ENCODE data around the gene GPC2. TPM values are rescaled to one million over a fixed set of nuclear protein-coding genes. Genes with fewer than 3 reads are reported as not detected.
"Not testable (repeated sequence)": the region's sequence is repeated elsewhere in the genome, so short reads cannot be mapped to it uniquely, and the experiment has no call there.

Gene GPC2
- total RNA-seq, 5 donors from 2014 or later (not counting 1 experiment from before 2014, with no cell fraction given), result 12.4 to 37.0 (median 26.3) TPM

DNA sequence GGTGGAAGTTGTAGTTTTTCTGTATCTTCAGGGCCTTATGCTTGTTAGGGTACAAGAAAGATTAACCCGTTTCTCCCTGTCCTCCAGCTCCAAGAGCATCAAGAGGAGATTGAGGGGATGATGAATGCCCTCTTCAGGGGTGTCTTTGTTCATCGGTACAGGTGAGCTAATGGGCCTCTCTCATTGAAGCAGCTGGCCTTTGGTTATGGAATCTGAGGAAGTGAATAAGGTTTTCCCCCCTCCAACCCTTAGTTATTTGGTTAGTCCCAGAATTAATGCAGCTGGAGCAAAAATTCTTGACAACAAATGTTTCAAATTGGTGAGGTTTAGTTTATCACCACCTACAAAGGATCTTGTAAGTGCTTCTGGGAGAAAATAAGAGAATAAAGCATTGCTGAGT is 18.0 kb upstream of the GPC2 start:
- DNase-seq (no peak), ATAC-seq (replicated peaks in 1 of 4) (no peak)
- Histone ChIP-seq H3K4me1 (ENCODE audit: control insufficient read depth in 1 of 2, extremely low read depth in 1 of 2, insufficient read depth in 2 of 2, low read length in 2 of 2) (peaks cover 0 to 40% of the 10 kb centered on the region in 2 experiments), H3K27ac (ENCODE audit: low read length) (no peak overlapping the region), H3K36me3 (ENCODE audit: control insufficient read depth in 2 of 2, extremely low read depth in 1 of 2, insufficient read depth in 1 of 2, low read length in 1 of 2) (no peaks in the 10 kb centered on the region), H3K9me3 (no peaks in the 10 kb centered on the region), H3K27me3 (replicated peaks in 1 of 2; ENCODE audit: control insufficient read depth in 2 of 2, extremely low read depth in 1 of 2, insufficient read depth in 2 of 2, low read length in 1 of 2) (peaks cover 0 to 2% of the 10 kb centered on the region in 2 experiments), H3K4me3 (ENCODE audit: control insufficient read depth in 1 of 2, extremely low read depth in 1 of 2, low read length in 1 of 2) (no peak overlapping the region)
- H3K4me1 Mint-ChIP-seq, result peaks cover 28 to 40% (median 33%) of the 10 kb centered on the region in 3 donors
- H3K27ac Mint-ChIP-seq, result no peak overlapping the region
- H3K4me3 Mint-ChIP-seq, result no peak overlapping the region
- ChIA-PET CTCF (no interaction called here), POLR2A (no interaction called here)
- H3K27me3 Mint-ChIP-seq, result no peaks in the 10 kb centered on the region
- peaks cover 3% of the 10 kb centered on the region for H3K36me3 Mint-ChIP-seq
- no peaks in the 10 kb centered on the region for H3K9me3 Mint-ChIP-seq
- whole genome bisulfite sequencing (ENCODE audit: insufficient coverage), result no CpG with 5 or more reads among the region's 2 CpGs

DNA sequence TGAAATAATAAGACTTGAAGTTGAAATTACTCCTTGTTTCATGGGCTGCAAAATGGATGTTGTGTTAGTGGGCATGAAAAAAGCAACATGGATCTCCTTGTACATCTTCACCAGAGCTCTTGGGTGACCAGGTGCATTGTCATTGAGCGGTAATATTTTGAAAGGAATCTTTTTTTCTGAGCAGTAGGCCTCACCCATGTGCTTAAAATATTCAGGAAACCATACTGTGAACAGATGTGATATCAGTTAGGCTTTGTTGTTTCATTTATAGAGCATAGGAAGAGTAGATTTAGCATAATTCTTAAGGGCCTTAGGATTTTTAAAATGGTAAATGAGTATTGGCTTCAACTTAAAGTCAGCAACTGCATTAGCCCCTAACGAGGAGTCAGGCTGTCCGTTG is 15.8 kb upstream of the GPC2 start:
- H3K4me3 ChIP-seq (ENCODE audit: control insufficient read depth in 1 of 2, extremely low read depth in 1 of 2, low read length in 1 of 2), result no peak overlapping the region
- H3K36me3 ChIP-seq (ENCODE audit: control insufficient read depth in 2 of 2, extremely low read depth in 1 of 2, insufficient read depth in 1 of 2, low read length in 1 of 2), result no peaks in the 10 kb centered on the region
- H3K4me1 ChIP-seq (ENCODE audit: control insufficient read depth in 1 of 2, extremely low read depth in 1 of 2, insufficient read depth in 2 of 2, low read length in 2 of 2), result peaks cover 0 to 41% of the 10 kb centered on the region in 2 experiments
- ChIA-PET POLR2A (interaction anchor here in 1 of 2 donors (1.1 kb wide), 1 partner anchor 54 kb away, joined by 6 read pairs; no protein-coding TSS in a partner anchor), CTCF (no interaction called here)
- no peaks in the 10 kb centered on the region for H3K27me3 ChIP-seq (replicated peaks in 1 of 2; ENCODE audit: control insufficient read depth in 2 of 2, extremely low read depth in 1 of 2, insufficient read depth in 2 of 2, low read length in 1 of 2)
- H3K27ac ChIP-seq (ENCODE audit: low read length), result no peak overlapping the region
- DNase-seq (no peak), ATAC-seq (replicated peaks in 1 of 4) (no peak)
- no peaks in the 10 kb centered on the region for H3K9me3 ChIP-seq
- peaks cover 35 to 45% (median 43%) of the 10 kb centered on the region in 3 donors for H3K4me1 Mint-ChIP-seq
- peak overlapping the region; percentile 69 to 80 for H3K27ac Mint-ChIP-seq
- no peaks in the 10 kb centered on the region for H3K9me3 Mint-ChIP-seq
- WGBS (ENCODE audit: insufficient coverage), result 57% methylated on average over 1 of the region's 3 CpGs
- peak overlapping the region in 1 of 3 donors; percentile 20 for H3K4me3 Mint-ChIP-seq
- no peaks in the 10 kb centered on the region for H3K36me3 Mint-ChIP-seq
- no peaks in the 10 kb centered on the region for H3K27me3 Mint-ChIP-seq

DNA sequence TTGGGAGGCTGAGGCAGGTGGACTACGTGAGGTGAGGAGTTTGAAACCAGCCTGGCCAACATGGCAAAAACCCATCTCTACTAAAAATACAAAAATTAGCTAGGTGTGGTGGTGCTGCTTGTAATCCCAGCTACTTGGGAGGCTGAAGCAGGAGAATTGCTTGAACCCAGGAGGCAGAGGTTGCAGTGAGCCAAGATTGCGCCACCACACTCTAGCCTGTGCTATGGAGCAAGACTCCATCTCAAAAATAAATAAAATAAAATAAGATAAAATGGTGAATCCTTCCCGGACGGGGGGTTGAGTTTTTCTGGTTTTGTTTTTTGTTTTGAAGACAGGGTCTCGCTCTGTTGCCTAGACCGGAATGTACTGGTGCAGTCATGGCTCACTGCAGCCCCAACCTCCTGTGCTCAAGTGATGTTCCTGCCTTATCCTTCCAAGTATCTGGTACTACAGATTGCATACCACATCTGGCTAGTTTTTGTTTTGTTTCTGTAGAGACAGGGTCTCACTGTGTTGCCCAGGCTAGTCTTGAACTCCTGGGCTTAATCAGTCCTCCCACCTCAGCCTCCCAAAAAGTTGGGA is 15.2 kb upstream of the GPC2 start:
- ATAC-seq (replicated peaks in 1 of 4); H3K4me3 ChIP-seq (ENCODE audit: control insufficient read depth in 1 of 2, extremely low read depth in 1 of 2, low read length in 1 of 2); H3K36me3 ChIP-seq (ENCODE audit: control insufficient read depth in 2 of 2, extremely low read depth in 1 of 2, insufficient read depth in 1 of 2, low read length in 1 of 2); POLR2A ChIA-PET; H3K27me3 ChIP-seq (replicated peaks in 1 of 2; ENCODE audit: control insufficient read depth in 2 of 2, extremely low read depth in 1 of 2, insufficient read depth in 2 of 2, low read length in 1 of 2); CTCF ChIA-PET; DNase-seq; H3K27ac ChIP-seq (ENCODE audit: low read length); H3K27me3 Mint-ChIP-seq; H3K36me3 Mint-ChIP-seq; H3K9me3 Mint-ChIP-seq; H3K9me3 ChIP-seq: not testable (repeated sequence)
- peaks cover 0 to 41% of the 10 kb centered on the region in 2 experiments for H3K4me1 ChIP-seq (ENCODE audit: control insufficient read depth in 1 of 2, extremely low read depth in 1 of 2, insufficient read depth in 2 of 2, low read length in 2 of 2)
- H3K27ac Mint-ChIP-seq, result peak overlapping the region; percentile 75 to 81
- H3K4me3 Mint-ChIP-seq, result peak overlapping the region in 1 of 3 donors; percentile 32
- peaks cover 35 to 45% (median 43%) of the 10 kb centered on the region in 3 donors for H3K4me1 Mint-ChIP-seq
- no CpG with 5 or more reads among the region's 6 CpGs for WGBS (ENCODE audit: insufficient coverage)

DNA sequence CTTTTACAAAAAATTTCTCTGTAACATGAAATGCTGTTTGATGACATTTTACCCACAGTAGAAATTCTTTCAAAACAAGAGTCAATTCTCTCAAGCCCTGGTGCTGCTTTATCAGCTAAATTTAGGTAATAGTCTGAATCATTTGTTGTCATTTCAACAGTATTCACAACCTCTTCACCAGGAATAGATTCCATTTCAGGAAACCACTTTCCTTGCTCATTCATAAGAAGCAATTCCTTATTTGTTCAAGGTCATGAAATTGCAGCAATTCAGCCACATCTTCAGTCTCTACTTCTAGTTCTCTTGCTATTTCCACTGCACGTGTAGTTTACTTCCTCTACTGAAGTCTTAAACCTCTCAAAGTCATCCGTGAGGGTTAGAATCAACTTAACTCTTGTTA is 14.6 kb upstream of the GPC2 start:
- no peaks in the 10 kb centered on the region for H3K27me3 ChIP-seq (replicated peaks in 1 of 2; ENCODE audit: control insufficient read depth in 2 of 2, extremely low read depth in 1 of 2, insufficient read depth in 2 of 2, low read length in 1 of 2)
- Mint-ChIP-seq H3K4me1 (peaks cover 35 to 45% (median 43%) of the 10 kb centered on the region in 3 donors), H3K27ac (peak overlapping the region; percentile 75 to 81), H3K27me3 (no peaks in the 10 kb centered on the region), H3K9me3 (no peaks in the 10 kb centered on the region), H3K4me3 (peak overlapping the region in 1 of 3 donors; percentile 32), H3K36me3 (no peaks in the 10 kb centered on the region)
- DNase-seq (no peak), ATAC-seq (replicated peaks in 1 of 4) (peak in 1 of 4 experiments; percentile 30)
- H3K4me1 ChIP-seq (ENCODE audit: control insufficient read depth in 1 of 2, extremely low read depth in 1 of 2, insufficient read depth in 2 of 2, low read length in 2 of 2), result peaks cover 0 to 41% of the 10 kb centered on the region in 2 experiments
- no peaks in the 10 kb centered on the region for H3K9me3 ChIP-seq
- no peaks in the 10 kb centered on the region for H3K36me3 ChIP-seq (ENCODE audit: control insufficient read depth in 2 of 2, extremely low read depth in 1 of 2, insufficient read depth in 1 of 2, low read length in 1 of 2)
- H3K4me3 ChIP-seq (ENCODE audit: control insufficient read depth in 1 of 2, extremely low read depth in 1 of 2, low read length in 1 of 2), result no peak overlapping the region
- no CpG with 5 or more reads among the region's 2 CpGs for WGBS (ENCODE audit: insufficient coverage)
- H3K27ac ChIP-seq (ENCODE audit: low read length), result no peak overlapping the region
- CTCF ChIA-PET, result no interaction called here
- POLR2A ChIA-PET, result no interaction called here

DNA sequence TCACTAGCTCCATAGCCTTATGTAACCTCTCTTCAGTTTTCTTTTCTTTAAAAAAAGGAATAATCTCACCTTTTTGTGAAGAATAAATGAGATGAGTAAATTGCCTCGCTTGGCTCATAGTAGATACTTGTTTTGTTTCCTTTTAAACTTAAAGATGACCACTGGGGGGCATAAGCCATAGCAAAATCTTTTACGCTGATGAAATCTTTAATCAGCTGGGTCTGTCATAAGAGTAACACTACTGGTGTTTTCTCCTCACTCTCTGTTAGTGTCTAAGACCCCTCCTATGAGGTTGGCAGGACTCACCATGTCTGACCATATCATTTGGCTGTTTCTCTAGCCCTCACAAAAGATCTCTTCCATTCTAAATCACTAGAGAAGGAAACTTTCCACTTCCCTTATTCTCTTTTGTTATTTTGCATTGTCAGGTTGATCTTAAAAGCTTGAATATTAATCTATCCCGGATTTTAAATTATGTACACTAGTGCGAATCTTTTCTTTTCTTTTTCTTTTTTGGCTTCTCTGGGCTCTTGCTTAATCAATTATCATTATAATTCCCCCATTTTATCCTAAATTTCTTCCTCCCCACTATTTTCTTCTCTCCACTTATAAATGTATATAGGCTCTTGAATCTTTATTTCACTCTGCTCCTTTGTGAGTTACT is 13.0 kb upstream of the GPC2 start:
- no peak overlapping the region for H3K4me3 Mint-ChIP-seq
- no peaks in the 10 kb centered on the region for H3K9me3 Mint-ChIP-seq
- WGBS (ENCODE audit: insufficient coverage), result 0% methylated on average over 1 of the region's 4 CpGs
- ATAC-seq (replicated peaks in 1 of 4), result peak; percentile 77 to 87 (median 84)
- peak in 1 of 35 experiments; percentile 73 for DNase-seq
- no peaks in the 10 kb centered on the region for H3K9me3 ChIP-seq
- no peak overlapping the region for H3K27ac ChIP-seq (ENCODE audit: low read length)
- POLR2A ChIA-PET, result no interaction called here
- H3K4me3 ChIP-seq (ENCODE audit: control insufficient read depth in 1 of 2, extremely low read depth in 1 of 2, low read length in 1 of 2), result no peak overlapping the region
- CTCF ChIA-PET, result interaction anchor here (0.6 to 1.4 kb wide), 11 partner anchors 13 to 217 kb away, joined by 3 to 13 read pairs (median 3); partner anchors contain the start of genes GPC2 (in 1 of the 2) and STAG3 (in 1 of the 2)
- no peaks in the 10 kb centered on the region for H3K36me3 Mint-ChIP-seq
- peaks cover 35 to 43% (median 42%) of the 10 kb centered on the region in 3 donors for H3K4me1 Mint-ChIP-seq
- H3K36me3 ChIP-seq (ENCODE audit: control insufficient read depth in 2 of 2, extremely low read depth in 1 of 2, insufficient read depth in 1 of 2, low read length in 1 of 2), result no peaks in the 10 kb centered on the region
- H3K4me1 ChIP-seq (ENCODE audit: control insufficient read depth in 1 of 2, extremely low read depth in 1 of 2, insufficient read depth in 2 of 2, low read length in 2 of 2), result peaks cover 0 to 37% of the 10 kb centered on the region in 2 experiments
- H3K27ac Mint-ChIP-seq, result peak overlapping the region; percentile 37 to 50
- H3K27me3 Mint-ChIP-seq, result no peaks in the 10 kb centered on the region
- no peaks in the 10 kb centered on the region for H3K27me3 ChIP-seq (replicated peaks in 1 of 2; ENCODE audit: control insufficient read depth in 2 of 2, extremely low read depth in 1 of 2, insufficient read depth in 2 of 2, low read length in 1 of 2)

DNA sequence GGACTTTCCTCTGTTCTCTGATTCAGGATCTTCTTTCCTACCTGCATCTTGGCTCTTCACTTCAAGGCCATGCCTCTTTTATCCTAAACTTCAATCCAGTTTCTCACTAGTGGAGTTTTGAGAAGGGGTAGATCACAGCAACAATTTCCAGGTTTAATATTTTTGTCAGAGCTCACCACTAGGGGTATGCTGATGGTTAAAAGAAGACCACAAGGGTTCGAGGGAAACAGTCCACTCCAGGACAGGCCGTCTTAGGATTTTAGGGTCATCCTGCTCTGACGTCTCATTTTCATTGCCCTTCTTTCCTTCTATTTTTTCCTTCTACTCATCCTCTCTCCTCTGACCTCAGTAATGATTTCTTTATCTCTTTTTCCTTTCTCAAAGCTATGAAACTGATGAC is 11.9 kb upstream of the GPC2 start:
- DNase-seq, result no peak
- no peak overlapping the region for H3K27ac Mint-ChIP-seq
- no peaks in the 10 kb centered on the region for H3K27me3 Mint-ChIP-seq
- no peaks in the 10 kb centered on the region for H3K9me3 Mint-ChIP-seq
- ChIA-PET CTCF (no interaction called here), POLR2A (no interaction called here)
- no CpG with 5 or more reads among the region's 3 CpGs for WGBS (ENCODE audit: insufficient coverage)
- H3K4me1 Mint-ChIP-seq, result peaks cover 32 to 43% (median 34%) of the 10 kb centered on the region in 3 donors
- no peak for ATAC-seq (replicated peaks in 1 of 4)
- no peaks in the 10 kb centered on the region for H3K36me3 Mint-ChIP-seq
- no peak overlapping the region for H3K27ac ChIP-seq (ENCODE audit: low read length)
- H3K36me3 ChIP-seq (ENCODE audit: control insufficient read depth in 2 of 2, extremely low read depth in 1 of 2, insufficient read depth in 1 of 2, low read length in 1 of 2), result no peaks in the 10 kb centered on the region
- H3K4me3 ChIP-seq (ENCODE audit: control insufficient read depth in 1 of 2, extremely low read depth in 1 of 2, low read length in 1 of 2), result no peak overlapping the region
- H3K27me3 ChIP-seq (replicated peaks in 1 of 2; ENCODE audit: control insufficient read depth in 2 of 2, extremely low read depth in 1 of 2, insufficient read depth in 2 of 2, low read length in 1 of 2), result no peaks in the 10 kb centered on the region
- peaks cover 0 to 32% of the 10 kb centered on the region in 2 experiments for H3K4me1 ChIP-seq (ENCODE audit: control insufficient read depth in 1 of 2, extremely low read depth in 1 of 2, insufficient read depth in 2 of 2, low read length in 2 of 2)
- H3K4me3 Mint-ChIP-seq, result no peak overlapping the region
- H3K9me3 ChIP-seq, result no peaks in the 10 kb centered on the region

Data from T-cell (primary cell).